NCI-H187 (cell line): ENCODE measurements around the gene PHF11.

ENCODE experiments used
- DNase-seq, 2 experiments: peaks; one replicate each; lab custom pipeline; 2025; lab: John Stamatoyannopoulos, UW

PHF11 gene

GRCh38 chr13:49498206-49498605, 2.5 kb downstream of the PHF11 start:
- no peak for DNase-seq

GRCh38 chr13:49499889-49500660, 4.3 kb downstream of the PHF11 start:
- DNase-seq: no peak

- no peak for DNase-seq
Observed at GRCh38 chr13:49502954-49503353, 7.2 kb downstream of the PHF11 start.

GRCh38 chr13:49503951-49504350, 8.2 kb downstream of the PHF11 start:
- DNase-seq: no peak

GRCh38 chr13:49512578-49512977, 16.8 kb downstream of the PHF11 start:
- DNase-seq: no peak

GRCh38 chr13:49516467-49516866, 20.7 kb downstream of the PHF11 start:
- no peak for DNase-seq

GRCh38 chr13:49517461-49517860, 21.7 kb downstream of the PHF11 start:
- DNase-seq: no peak

GRCh38 chr13:49521224-49521623, 25.5 kb downstream of the PHF11 start:
- DNase-seq: peak in 1 of 2 experiments; percentile 10

- DNase-seq: no peak
Observed at GRCh38 chr13:49524740-49525501, 29.2 kb downstream of the PHF11 start.

GRCh38 chr13:49527123-49527522, 31.4 kb downstream of the PHF11 start:
- no peak for DNase-seq

GRCh38 chr13:49528161-49528560, 32.4 kb downstream of the PHF11 start:
- no peak for DNase-seq

- no peak for DNase-seq
Observed at GRCh38 chr13:49530457-49530856, 34.7 kb downstream of the PHF11 start.

GRCh38 chr13:49532593-49532992, 36.8 kb downstream of the PHF11 start:
- no peak for DNase-seq

GRCh38 chr13:49533011-49533410, 37.3 kb downstream of the PHF11 start:
- no peak for DNase-seq

- DNase-seq: no peak
Observed at GRCh38 chr13:49533591-49534269, 38.0 kb downstream of the PHF11 start.

- no peak for DNase-seq
Observed at GRCh38 chr13:49536144-49536873, 40.6 kb downstream of the PHF11 start.

GRCh38 chr13:49538404-49538803, 42.7 kb downstream of the PHF11 start:
- no peak for DNase-seq

- no peak for DNase-seq
Observed at GRCh38 chr13:49539313-49539712, 43.6 kb downstream of the PHF11 start.

GRCh38 chr13:49539746-49540145, 44.0 kb downstream of the PHF11 start:
- no peak for DNase-seq

GRCh38 chr13:49540552-49540951, 44.8 kb downstream of the PHF11 start:
- DNase-seq: no peak

GRCh38 chr13:49543656-49544055, 47.9 kb downstream of the PHF11 start:
- no peak for DNase-seq

- no peak for DNase-seq
Observed at GRCh38 chr13:49545661-49546060, 49.9 kb downstream of the PHF11 start.
